Esophagus squamous epithelium (tissue), 5 donors: Measurements from ENCODE around the gene PRDM5. TPM values are rescaled to one million over a fixed set of nuclear protein-coding genes. Genes with fewer than 3 reads are reported as not detected.

Source experiments
- DNase-seq: peaks from one replicate; lab custom pipeline; 2025; lab: John Stamatoyannopoulos, UW
- H3K27ac ChIP-seq, 4 donors: fragments of 200-600 bp; sonication (generic); one replicate each; pipeline ENCODE4 v1.5.1; 2016 to 2019; ENCODE audit warnings: mild to moderate bottlenecking in 1 of 4
- H3K27me3 ChIP-seq, 4 donors: fragments of 200-600 bp; sonication (generic); 1 replicate in 3 of 4; 2 replicates in 1 of 4; pipeline versions ENCODE4 v1.5.1 to v1.6.0; 2017 to 2021; ENCODE audit warnings: antibody characterized with exemption in 1 of 4
- H3K36me3 ChIP-seq, 3 donors: fragments of 200-600 bp; sonication (generic); one replicate each; pipeline ENCODE4 v1.5.1; 2016 to 2019
- H3K4me1 ChIP-seq, 3 donors: fragments of 200-600 bp; sonication (generic); one replicate each; pipeline ENCODE4 v1.5.1; 2017 to 2019
- H3K4me3 ChIP-seq, 4 donors: fragments of 200-600 bp; sonication (generic); 1 replicate in 3 of 4; 2 replicates in 1 of 4; pipeline ENCODE4 v1.5.1; 2016 to 2019; ENCODE audit warnings: mild to moderate bottlenecking in 2 of 4, moderate library complexity in 1 of 4
- H3K9me3 ChIP-seq, 3 donors: fragments of 200-600 bp; sonication (generic); one replicate each; pipeline ENCODE4 v1.5.1; 2016 to 2019
- CTCF ChIP-seq, 6 experiments: fragments of 450-650 bp in 4 of 6; fragments of 200-600 bp in 2 of 6; sonication (generic) in 2 of 6; IDR thresholded peaks; one replicate each; pipeline ENCODE4 v1.5.1; 2016 to 2019; ENCODE audit warnings: antibody characterized with exemption in 6 of 6, mild to moderate bottlenecking in 4 of 6, moderate library complexity in 4 of 6
- POLR2A ChIP-seq, 4 donors: fragments of 450-650 bp; IDR thresholded peaks; one replicate each; pipeline ENCODE4 v1.6.1; 2017; ENCODE audit warnings: antibody characterized with exemption in 4 of 4, mild to moderate bottlenecking in 4 of 4, moderate library complexity in 3 of 4
- WGBS, 2 donors: methylation state at CpG; one replicate each; pipeline ENCODE4 v1.1.5; 2018; 5-methylcytosine and 5-hydroxymethylcytosine counted together
- intact Hi-C: fragments of 100-400 bp; cut with DNase I; formaldehyde crosslinking; loops from one replicate; pipeline ENCODE4 v1.15.0; 2022
- total RNA-seq, 4 donors: library from RNA; depleted of rRNA; stranded (reverse); fragments of >200 nt; gene quantifications; one replicate each; pipeline ENCODE4 v1.1.0, GENCODE V29; 2016
- donor health status: DM: yes; HTN: yes; CAD: no.

The PRDM5 gene
- total RNA-seq, 4 donors from 2014 or later, result 3.3 to 16.8 (median 6.2) TPM

GRCh38 chr4:120703908-120704307 lies 218.6 kb downstream of the PRDM5 start:
- Histone ChIP-seq H3K27ac (no peak overlapping the region), H3K9me3 (no peaks in the 10 kb centered on the region), H3K27me3 (no peaks in the 10 kb centered on the region), H3K4me3 (no peak overlapping the region), H3K4me1 (no peaks in the 10 kb centered on the region), H3K36me3 (peaks cover 0 to 9% (median 0%) of the 10 kb centered on the region in 3 donors)
- no peak for DNase-seq
- WGBS, 2 donors, result 67 to 71% methylated on average over 1 of the region's 1 CpG
- TF ChIP-seq CTCF (IDR thresholded peaks at IDR 0.05) (no peak), POLR2A (IDR thresholded peaks at IDR 0.05) (no peak)
- intact Hi-C loops, result no loop called here

- Histone ChIP-seq H3K27me3 (no peaks in the 10 kb centered on the region), H3K4me1 (no peaks in the 10 kb centered on the region), H3K36me3 (no peaks in the 10 kb centered on the region), H3K4me3 (no peak overlapping the region), H3K27ac (no peak overlapping the region), H3K9me3 (no peaks in the 10 kb centered on the region)
- TF ChIP-seq POLR2A (IDR thresholded peaks at IDR 0.05), result no peak
- no peak for TF ChIP-seq CTCF (IDR thresholded peaks at IDR 0.05)
- intact Hi-C loops, result no loop called here
- WGBS, 2 donors, result 85 to 88% methylated on average over 1 of the region's 1 CpG
- no peak for DNase-seq
Observed at GRCh38 chr4:120699354-120699753, 223.2 kb downstream of the PRDM5 start.

DNA sequence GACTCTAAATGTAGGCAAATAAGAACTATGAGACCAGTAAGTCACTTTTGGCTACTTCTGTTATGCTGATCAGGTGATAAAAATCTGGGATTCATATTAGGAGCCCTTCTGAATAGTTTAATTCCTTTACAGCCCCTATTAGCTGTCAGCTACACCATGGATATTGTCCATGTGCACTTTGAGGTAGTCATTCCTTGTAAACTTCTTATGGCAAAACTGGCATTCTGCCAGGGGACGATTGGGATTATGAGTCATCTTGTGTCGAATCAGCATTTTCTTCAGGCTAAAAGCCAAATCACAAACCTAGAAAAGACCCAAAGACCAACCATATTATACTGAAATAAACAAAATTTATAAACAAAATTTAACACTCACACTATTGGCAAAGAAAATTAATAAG lies 227.6 kb downstream of the PRDM5 start:
- intact Hi-C loops, result no loop called here
- 0 to 12% methylated on average over 2 of the region's 2 CpGs for WGBS, 2 donors
- Histone ChIP-seq H3K27me3 (no peaks in the 10 kb centered on the region), H3K27ac (no peak overlapping the region), H3K4me3 (no peak overlapping the region), H3K36me3 (no peaks in the 10 kb centered on the region), H3K9me3 (no peaks in the 10 kb centered on the region), H3K4me1 (no peaks in the 10 kb centered on the region)
- TF ChIP-seq CTCF (IDR thresholded peaks at IDR 0.05) (no peak), POLR2A (IDR thresholded peaks at IDR 0.05) (no peak)
- no peak for DNase-seq

DNA sequence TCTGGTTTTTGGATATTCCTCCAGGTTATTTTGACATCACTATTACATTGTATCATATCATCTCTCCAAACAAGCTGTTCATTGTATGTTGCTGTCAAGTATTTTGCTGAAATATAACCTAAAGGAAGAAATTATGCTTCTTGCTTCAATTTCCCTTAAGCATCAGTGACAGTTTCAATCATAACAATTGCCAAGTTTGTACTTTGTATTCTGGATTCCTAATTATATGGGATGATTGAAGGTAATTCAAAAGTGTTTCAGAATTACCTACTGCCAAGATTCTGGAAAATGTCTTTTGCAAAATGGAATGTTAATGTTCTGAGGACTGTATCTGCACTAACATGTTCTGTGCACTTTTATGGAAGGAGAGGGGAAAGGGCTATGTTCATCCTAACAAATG lies 228.7 kb downstream of the PRDM5 start:
- Histone ChIP-seq H3K4me1 (no peaks in the 10 kb centered on the region), H3K4me3 (no peak overlapping the region), H3K27me3 (no peaks in the 10 kb centered on the region), H3K9me3 (no peaks in the 10 kb centered on the region), H3K36me3 (no peaks in the 10 kb centered on the region), H3K27ac (no peak overlapping the region)
- TF ChIP-seq POLR2A (IDR thresholded peaks at IDR 0.05), result no peak
- TF ChIP-seq CTCF (IDR thresholded peaks at IDR 0.05), result no peak
- no peak for DNase-seq
- intact Hi-C loops, result no loop called here

- TF ChIP-seq CTCF (IDR thresholded peaks at IDR 0.05) (no peak), POLR2A (IDR thresholded peaks at IDR 0.05) (no peak)
- Histone ChIP-seq H3K4me3 (no peak overlapping the region), H3K27me3 (no peaks in the 10 kb centered on the region), H3K4me1 (no peaks in the 10 kb centered on the region), H3K9me3 (no peaks in the 10 kb centered on the region), H3K27ac (no peak overlapping the region), H3K36me3 (no peaks in the 10 kb centered on the region)
- no peak for DNase-seq
- 17 to 28% methylated on average over 2 of the region's 2 CpGs for WGBS, 2 donors
- intact Hi-C loops, result no loop called here
Observed at GRCh38 chr4:120692964-120693363, 229.6 kb downstream of the PRDM5 start.
